Measurements from ENCODE around the gene PNMA8A. TPM values are rescaled to one million over a fixed set of nuclear protein-coding genes. Genes with fewer than 3 reads are reported as not detected.

PNMA8A gene
- polyA plus RNA-seq, 1 donor (not counting 4 experiments of a cell fraction or from before 2014, with no cell fraction given), result 0.24 TPM

DNA sequence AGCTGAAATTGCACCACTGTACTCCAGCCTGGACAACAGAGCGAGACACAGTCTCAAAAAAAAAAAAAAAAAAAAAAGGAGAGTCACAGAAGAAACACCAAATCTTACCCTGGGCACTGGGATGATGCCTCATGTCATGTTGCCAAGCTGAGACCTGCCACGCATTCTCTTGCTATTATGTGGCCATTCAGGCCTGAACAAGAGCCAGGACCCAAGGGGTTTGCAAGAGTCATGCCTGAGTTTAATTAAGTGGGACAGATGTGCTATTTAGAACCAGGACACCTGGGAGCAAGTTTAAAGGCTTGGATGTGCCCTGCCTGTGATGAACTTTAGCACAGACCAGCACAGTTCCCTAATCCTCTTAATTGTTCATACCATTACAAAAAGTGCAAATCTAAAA lies 9.8 kb downstream of the PNMA8A start:
- Histone ChIP-seq H3K79me2 (ENCODE audit: control insufficient read depth, insufficient read depth, low read length) (no peaks in the 10 kb centered on the region), H3K36me3 (ENCODE audit: control insufficient read depth in 2 of 2, extremely low read depth in 1 of 2, insufficient read depth in 2 of 2, low read length in 2 of 2) (no peaks in the 10 kb centered on the region), H2AFZ (ENCODE audit: control insufficient read depth, low read length) (no peak overlapping the region), H3K27me3 (ENCODE audit: control insufficient read depth, extremely low read depth, insufficient read depth, low read length) (no peaks in the 10 kb centered on the region), H3K9me1 (ENCODE audit: control insufficient read depth, extremely low read depth, insufficient read depth, low read length) (no peaks in the 10 kb centered on the region), H3K9ac (ENCODE audit: control insufficient read depth, extremely low read depth, insufficient read depth, low read length) (peak overlapping the region; percentile 13), H3K4me1 (ENCODE audit: control insufficient read depth, extremely low read depth, insufficient read depth, low read length) (peaks cover 34% of the 10 kb centered on the region), H3K4me2 (ENCODE audit: control insufficient read depth, extremely low read depth, insufficient read depth, low read depth, low read length) (peak overlapping the region; percentile 50), H3K27ac (ENCODE audit: control insufficient read depth, insufficient read depth, low read length) (peak overlapping the region; percentile 84), H4K20me1 (ENCODE audit: control insufficient read depth, extremely low read depth, insufficient read depth, low read length) (no peaks in the 10 kb centered on the region), H3K9me3 (ENCODE audit: control insufficient read depth, low read depth, low read length) (no peaks in the 10 kb centered on the region), H3K4me3 (ENCODE audit: control insufficient read depth in 2 of 3, extremely low read depth in 1 of 3, insufficient read depth in 2 of 3, low read depth in 1 of 3, low read length in 3 of 3) (no peak overlapping the region)
- peak; percentile 96 for FAIRE-seq
- peak; percentile 93 for DNase-seq (ENCODE audit: low read depth, low spot score)
- no peak for TF ChIP-seq CTCF (optimal IDR thresholded peaks at IDR 0.05 in 1 of 3, IDR thresholded peaks at IDR 0.05 in 1 of 3, conservative IDR thresholded peaks at IDR 0.05 in 1 of 3; ENCODE audit: extremely low read depth in 1 of 3, insufficient read depth in 2 of 3, low read length in 3 of 3)
- TF ChIP-seq EZH2 (IDR thresholded peaks at IDR 0.05; ENCODE audit: low read length), result no peak
- dilution Hi-C loops (cut with MboI; ENCODE audit: extremely low pct_ligation_motif_present, low sequenced_read_pairs), result no loop called here

GRCh38 chr19:46460981-46461380 lies 10.4 kb downstream of the PNMA8A start:
- Histone ChIP-seq H3K4me3 (ENCODE audit: control insufficient read depth in 2 of 3, extremely low read depth in 1 of 3, insufficient read depth in 2 of 3, low read depth in 1 of 3, low read length in 3 of 3) (no peak overlapping the region), H3K36me3 (ENCODE audit: control insufficient read depth in 2 of 2, extremely low read depth in 1 of 2, insufficient read depth in 2 of 2, low read length in 2 of 2) (no peaks in the 10 kb centered on the region)
- peak; percentile 77 for FAIRE-seq

More at GRCh38 chr19:46460981-46461380, 10.4 kb downstream of the PNMA8A start:
- Histone ChIP-seq H3K9me3 (ENCODE audit: control insufficient read depth, low read depth, low read length) (no peaks in the 10 kb centered on the region), H2AFZ (ENCODE audit: control insufficient read depth, low read length) (no peak overlapping the region), H3K9me1 (ENCODE audit: control insufficient read depth, extremely low read depth, insufficient read depth, low read length) (no peaks in the 10 kb centered on the region), H3K27me3 (ENCODE audit: control insufficient read depth, extremely low read depth, insufficient read depth, low read length) (no peaks in the 10 kb centered on the region), H3K4me2 (ENCODE audit: control insufficient read depth, extremely low read depth, insufficient read depth, low read depth, low read length) (peak overlapping the region; percentile 50), H4K20me1 (ENCODE audit: control insufficient read depth, extremely low read depth, insufficient read depth, low read length) (no peaks in the 10 kb centered on the region), H3K9ac (ENCODE audit: control insufficient read depth, extremely low read depth, insufficient read depth, low read length) (peak overlapping the region; percentile 13), H3K27ac (ENCODE audit: control insufficient read depth, insufficient read depth, low read length) (peak overlapping the region; percentile 84), H3K79me2 (ENCODE audit: control insufficient read depth, insufficient read depth, low read length) (no peaks in the 10 kb centered on the region), H3K4me1 (ENCODE audit: control insufficient read depth, extremely low read depth, insufficient read depth, low read length) (peaks cover 29% of the 10 kb centered on the region)
- DNase-seq (ENCODE audit: low read depth, low spot score), result peak; percentile 65
- dilution Hi-C loops (cut with MboI; ENCODE audit: extremely low pct_ligation_motif_present, low sequenced_read_pairs), result no loop called here
- TF ChIP-seq EZH2 (IDR thresholded peaks at IDR 0.05; ENCODE audit: low read length) (no peak), CTCF (optimal IDR thresholded peaks at IDR 0.05 in 1 of 3, IDR thresholded peaks at IDR 0.05 in 1 of 3, conservative IDR thresholded peaks at IDR 0.05 in 1 of 3; ENCODE audit: extremely low read depth in 1 of 3, insufficient read depth in 2 of 3, low read length in 3 of 3) (no peak)

Measured in keratinocyte (primary cell).